Measurements from ENCODE around the gene SRSF4. TPM values are rescaled to one million over a fixed set of nuclear protein-coding genes. Genes with fewer than 3 reads are reported as not detected.

The SRSF4 gene
- total RNA-seq, 3 donors from 2014 or later (not counting 1 experiment from before 2014, with no cell fraction given): 90.2 to 114 (median 101) TPM

GRCh38 chr1:29169976-29170375 is 11.7 kb downstream of the SRSF4 start:
- Histone ChIP-seq H3K27me3 (ENCODE audit: control insufficient read depth, insufficient read depth, low read length) (no peaks in the 10 kb centered on the region), H3K4me3 (ENCODE audit: low read length) (no peak overlapping the region), H3K9me3 (ENCODE audit: control insufficient read depth, insufficient read depth, low read length) (no peaks in the 10 kb centered on the region), H3K4me1 (ENCODE audit: control insufficient read depth, insufficient read depth, low read length) (peaks cover 12% of the 10 kb centered on the region), H3K36me3 (ENCODE audit: control insufficient read depth, insufficient read depth, low read length) (peaks cover 25% of the 10 kb centered on the region), H3K27ac (ENCODE audit: low read length) (no peak overlapping the region)
- no peak for ATAC-seq
- Mint-ChIP-seq H3K36me3 (peaks cover 6% of the 10 kb centered on the region), H3K9me3 (no peaks in the 10 kb centered on the region), H3K27me3 (ENCODE audit: low read depth in 2 of 2) (no peaks in the 10 kb centered on the region), H3K27ac (peak overlapping the region; percentile 67 to 74), H3K4me3 (no peak overlapping the region), H3K4me1 (peaks cover 64 to 75% of the 10 kb centered on the region in 2 donors)
- DNase-seq: no peak
- no CpG with 5 or more reads among the region's 3 CpGs for WGBS (ENCODE audit: insufficient coverage)
- intact Hi-C loops (cut with micrococcal nuclease): no loop called here
- no peak for TF ChIP-seq CTCF (IDR thresholded peaks at IDR 0.05)

- intact Hi-C loops (cut with micrococcal nuclease): no loop called here
- H3K36me3 ChIP-seq (ENCODE audit: control insufficient read depth, insufficient read depth, low read length): peaks cover 28% of the 10 kb centered on the region
Observed at GRCh38 chr1:29167904-29168303, 13.8 kb downstream of the SRSF4 start.

DNA sequence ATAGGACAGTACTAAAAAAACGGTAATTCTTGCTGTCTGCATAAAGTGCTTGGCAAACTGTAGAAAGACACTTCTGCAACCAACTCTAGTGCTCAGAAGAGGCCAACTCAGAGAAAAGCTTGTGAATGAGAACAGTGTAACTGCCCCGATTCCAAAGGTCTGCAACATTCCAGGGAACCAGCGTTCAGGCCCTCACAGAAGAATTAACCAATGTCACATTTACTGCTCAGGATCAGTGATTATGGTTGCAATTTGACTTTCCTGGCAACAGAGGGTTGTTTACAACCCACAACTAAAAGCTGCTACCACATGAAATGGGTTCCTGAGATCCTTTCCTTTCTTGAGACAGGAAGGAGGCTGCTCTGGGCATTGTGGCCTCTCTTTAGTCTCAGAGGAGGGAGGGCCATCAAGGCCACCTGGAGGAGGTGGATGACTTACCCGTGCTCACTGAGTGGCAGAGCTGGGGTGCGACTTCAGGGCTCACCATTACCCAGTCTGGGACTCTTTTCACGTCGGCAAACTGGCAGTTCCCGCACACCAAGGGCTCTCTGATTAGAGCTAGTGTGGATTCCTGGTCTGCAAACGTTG is 15.3 kb downstream of the SRSF4 start:
- Histone ChIP-seq H3K4me1 (ENCODE audit: control insufficient read depth, insufficient read depth, low read length) (peaks cover 12% of the 10 kb centered on the region), H3K36me3 (ENCODE audit: control insufficient read depth, insufficient read depth, low read length) (peaks cover 30% of the 10 kb centered on the region), H3K4me3 (ENCODE audit: low read length) (no peak overlapping the region), H3K27me3 (ENCODE audit: control insufficient read depth, insufficient read depth, low read length) (no peaks in the 10 kb centered on the region), H3K27ac (ENCODE audit: low read length) (no peak overlapping the region), H3K9me3 (ENCODE audit: control insufficient read depth, insufficient read depth, low read length) (no peaks in the 10 kb centered on the region)
- Mint-ChIP-seq H3K27me3 (ENCODE audit: low read depth in 2 of 2) (no peaks in the 10 kb centered on the region), H3K27ac (peak overlapping the region; percentile 75 to 83), H3K4me1 (peaks cover 78 to 91% of the 10 kb centered on the region in 2 donors), H3K4me3 (no peak overlapping the region), H3K9me3 (no peaks in the 10 kb centered on the region), H3K36me3 (peaks cover 9% of the 10 kb centered on the region)
- DNase-seq: peak in 1 of 2 donors; percentile 15
- intact Hi-C loops (cut with micrococcal nuclease): no loop called here
- no peak for TF ChIP-seq CTCF (IDR thresholded peaks at IDR 0.05)
- WGBS (ENCODE audit: insufficient coverage): 77% methylated on average over 9 of the region's 9 CpGs
- no peak for ATAC-seq

More at GRCh38 chr1:29167904-29168303, 13.8 kb downstream of the SRSF4 start:
- Histone ChIP-seq H3K4me3 (ENCODE audit: low read length) (no peak overlapping the region), H3K27me3 (ENCODE audit: control insufficient read depth, insufficient read depth, low read length) (no peaks in the 10 kb centered on the region), H3K4me1 (ENCODE audit: control insufficient read depth, insufficient read depth, low read length) (peaks cover 12% of the 10 kb centered on the region), H3K27ac (ENCODE audit: low read length) (no peak overlapping the region), H3K9me3 (ENCODE audit: control insufficient read depth, insufficient read depth, low read length) (no peaks in the 10 kb centered on the region)
- Mint-ChIP-seq H3K27me3 (ENCODE audit: low read depth in 2 of 2) (no peaks in the 10 kb centered on the region), H3K4me3 (no peak overlapping the region), H3K9me3 (no peaks in the 10 kb centered on the region), H3K4me1 (peaks cover 74 to 88% of the 10 kb centered on the region in 2 donors), H3K36me3 (peaks cover 9% of the 10 kb centered on the region), H3K27ac (peak overlapping the region in 1 of 2 donors; percentile 74)
- ATAC-seq: no peak
- 97% methylated on average over 9 of the region's 9 CpGs for whole genome bisulfite sequencing (ENCODE audit: insufficient coverage)
- no peak for DNase-seq
- TF ChIP-seq CTCF (IDR thresholded peaks at IDR 0.05): no peak

GRCh38 chr1:29164588-29164987 is 17.1 kb downstream of the SRSF4 start:
- 93% methylated on average over 4 of the region's 4 CpGs for WGBS (ENCODE audit: insufficient coverage)
- Histone ChIP-seq H3K4me3 (ENCODE audit: low read length) (no peak overlapping the region), H3K9me3 (ENCODE audit: control insufficient read depth, insufficient read depth, low read length) (no peaks in the 10 kb centered on the region), H3K27me3 (ENCODE audit: control insufficient read depth, insufficient read depth, low read length) (no peaks in the 10 kb centered on the region), H3K27ac (ENCODE audit: low read length) (no peak overlapping the region), H3K4me1 (ENCODE audit: control insufficient read depth, insufficient read depth, low read length) (peaks cover 10% of the 10 kb centered on the region), H3K36me3 (ENCODE audit: control insufficient read depth, insufficient read depth, low read length) (peaks cover 40% of the 10 kb centered on the region)
- Mint-ChIP-seq H3K27ac (peak overlapping the region; percentile 75 to 83), H3K9me3 (no peaks in the 10 kb centered on the region), H3K36me3 (peaks cover 9% of the 10 kb centered on the region), H3K4me3 (no peak overlapping the region), H3K27me3 (ENCODE audit: low read depth in 2 of 2) (no peaks in the 10 kb centered on the region), H3K4me1 (peaks cover 72 to 85% of the 10 kb centered on the region in 2 donors)
- DNase-seq (no peak), ATAC-seq (no peak)
- intact Hi-C loops (cut with micrococcal nuclease): no loop called here
- no peak for TF ChIP-seq CTCF (IDR thresholded peaks at IDR 0.05)

All from natural killer cell (primary cell).